Keratinocyte (primary cell): Measurements from ENCODE around the gene BICDL2. TPM values are rescaled to one million over a fixed set of nuclear protein-coding genes. Genes with fewer than 3 reads are reported as not detected.

ENCODE experiments used
- DNase-seq: peaks from one replicate; pipeline ENCODE4 v3.0.0-alpha.2; 2011; ENCODE audit warnings: low read depth, missing footprints, low spot score
- FAIRE-seq: peaks from 2 replicates; lab custom pipeline; 2011; peaks lifted over from hg19 to GRCh38; lab: Jason Lieb, UNC
- H2AFZ ChIP-seq: 2 replicates; pipeline ENCODE4 v1.6.0; 2012; ENCODE audit warnings: low read length, control low read depth, inconsistent platforms; ENCODE audit not compliant: control insufficient read depth
- H3K27ac ChIP-seq: 2 replicates; pipeline ENCODE4 v1.5.1; 2011; ENCODE audit warnings: low read length; ENCODE audit not compliant: control insufficient read depth, insufficient read depth
- H3K27me3 ChIP-seq: 3 replicates; pipeline ENCODE4 v1.6.0; 2011; ENCODE audit warnings: low read length; ENCODE audit not compliant: control insufficient read depth, insufficient read depth; ENCODE audit errors: extremely low read depth
- H3K36me3 ChIP-seq, 2 experiments: 2 replicates in 1 of 2; 3 replicates in 1 of 2; pipeline ENCODE4 v1.5.1; 2011; ENCODE audit warnings: low read length in 2 of 2, mild to moderate bottlenecking in 1 of 2; ENCODE audit not compliant: control insufficient read depth in 2 of 2, insufficient read depth in 2 of 2; ENCODE audit errors: extremely low read depth in 1 of 2
- H3K4me1 ChIP-seq: 3 replicates; pipeline ENCODE4 v1.5.1; 2011; ENCODE audit warnings: low read length; ENCODE audit not compliant: control insufficient read depth, insufficient read depth; ENCODE audit errors: extremely low read depth
- H3K4me2 ChIP-seq: 3 replicates; pipeline ENCODE4 v1.6.0; 2011; ENCODE audit warnings: low read depth, low read length; ENCODE audit not compliant: control insufficient read depth, insufficient read depth; ENCODE audit errors: extremely low read depth
- H3K4me3 ChIP-seq, 3 experiments: fragments of 200-600 bp in 1 of 3; sonication (generic) in 1 of 3; 2 replicates in 2 of 3; 3 replicates in 1 of 3; pipeline ENCODE4 v1.5.1; 2011 to 2016; ENCODE audit warnings: low read length in 3 of 3, mild to moderate bottlenecking in 3 of 3, control low read depth in 2 of 3, inconsistent platforms in 1 of 3, low read depth in 1 of 3, mixed read lengths in 1 of 3, mixed run types in 1 of 3, moderate library complexity in 1 of 3; ENCODE audit not compliant: control insufficient read depth in 2 of 3, insufficient read depth in 2 of 3; ENCODE audit errors: extremely low read depth in 1 of 3
- H3K79me2 ChIP-seq: 2 replicates; pipeline ENCODE4 v1.6.0; 2012; ENCODE audit warnings: low read length; ENCODE audit not compliant: control insufficient read depth, insufficient read depth
- H3K9ac ChIP-seq: 3 replicates; pipeline ENCODE4 v1.6.0; 2011; ENCODE audit warnings: low read length; ENCODE audit not compliant: control insufficient read depth, insufficient read depth; ENCODE audit errors: extremely low read depth
- H3K9me1 ChIP-seq: 3 replicates; pipeline ENCODE4 v1.6.0; 2011; ENCODE audit warnings: low read length; ENCODE audit not compliant: control insufficient read depth, insufficient read depth; ENCODE audit errors: extremely low read depth
- H3K9me3 ChIP-seq: 2 replicates; pipeline ENCODE4 v1.5.1; 2012; ENCODE audit warnings: low read depth, low read length; ENCODE audit not compliant: control insufficient read depth
- H4K20me1 ChIP-seq: 3 replicates; pipeline ENCODE4 v1.6.0; 2011; ENCODE audit warnings: low read length; ENCODE audit not compliant: control insufficient read depth, insufficient read depth; ENCODE audit errors: extremely low read depth
- EZH2 ChIP-seq: IDR thresholded peaks from one replicate; pipeline ENCODE4 v1.6.1; 2012; ENCODE audit warnings: inconsistent platforms, mild to moderate bottlenecking, low read length, moderate library complexity
- dilution Hi-C: fragments of 300-500 bp; cut with MboI; formaldehyde crosslinking; loops from one replicate; pipeline ENCODE4 v1.7.0; 2020; ENCODE audit warnings: low sequenced_read_pairs; ENCODE audit not compliant: extremely low pct_ligation_motif_present
- polyA plus RNA-seq, 5 experiments: library from polyadenylated mRNA; depleted of rRNA in 3 of 5; stranded (reverse) in 3 of 5; stranded (forward) in 1 of 5; unstranded in 1 of 5; fragments of >200 nt; gene quantifications; 1 replicate in 1 of 5; 2 replicates in 3 of 5; 3 replicates in 1 of 5; pipeline versions ENCODE4 v1.2.1 to v1.2.3, GENCODE V29; 2011 to 2012; ENCODE audit warnings: missing spikeins in 2 of 5, low read depth in 1 of 5, low replicate concordance in 1 of 5
- TF ChIP-seq, protein P1 (sequence below), 3 experiments: IDR thresholded peaks in 1 of 3; conservative IDR thresholded peaks in 1 of 3; optimal IDR thresholded peaks in 1 of 3; 2 replicates in 2 of 3; 3 replicates in 1 of 3; pipeline versions ENCODE3 to v1.5.1; 2011; ENCODE audit warnings: low read length in 3 of 3, mild to moderate bottlenecking in 3 of 3, moderate library complexity in 2 of 3, control low read depth in 1 of 3, inconsistent platforms in 1 of 3; ENCODE audit not compliant: insufficient read depth in 2 of 3; ENCODE audit errors: extremely low read depth in 1 of 3

Gene BICDL2
- polyA plus RNA-seq, 1 donor (not counting 4 experiments of a cell fraction or from before 2014, with no cell fraction given): 1.3 TPM

DNA sequence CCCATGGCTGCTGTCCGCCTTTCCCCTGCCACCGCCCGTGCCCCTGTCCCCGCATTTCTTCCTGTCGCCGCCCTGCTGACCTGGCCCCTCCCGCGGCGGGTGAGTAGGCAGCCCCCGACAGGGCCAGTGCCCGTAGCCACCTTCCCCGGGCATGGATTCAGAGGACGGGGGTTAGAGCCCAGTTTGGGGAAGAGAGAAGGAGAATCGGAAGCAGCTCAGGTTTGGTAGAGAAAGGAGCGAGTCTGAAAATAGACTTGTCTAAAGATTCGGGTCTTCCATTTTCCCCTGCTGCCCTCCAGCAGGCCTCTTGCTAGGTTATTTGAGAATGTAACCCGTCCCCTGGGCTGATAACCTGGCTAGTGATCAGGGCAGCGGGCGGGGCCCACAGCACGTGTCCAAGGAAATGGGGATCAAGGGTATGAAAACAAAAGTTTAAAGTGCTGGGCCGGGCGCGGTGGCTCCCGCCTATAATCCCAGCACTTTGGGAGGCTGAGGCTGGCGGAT is 31.9 kb downstream of the BICDL2 start:
- H3K9me1 ChIP-seq: no peaks in the 10 kb centered on the region
- dilution Hi-C loops: no loop called here
- DNase-seq (no peak), FAIRE-seq (no peak)
- no peak overlapping the region for H2AFZ ChIP-seq
- no peak overlapping the region for H3K27ac ChIP-seq
- TF ChIP-seq EZH2: no peak
- TF ChIP-seq, protein P1, sequence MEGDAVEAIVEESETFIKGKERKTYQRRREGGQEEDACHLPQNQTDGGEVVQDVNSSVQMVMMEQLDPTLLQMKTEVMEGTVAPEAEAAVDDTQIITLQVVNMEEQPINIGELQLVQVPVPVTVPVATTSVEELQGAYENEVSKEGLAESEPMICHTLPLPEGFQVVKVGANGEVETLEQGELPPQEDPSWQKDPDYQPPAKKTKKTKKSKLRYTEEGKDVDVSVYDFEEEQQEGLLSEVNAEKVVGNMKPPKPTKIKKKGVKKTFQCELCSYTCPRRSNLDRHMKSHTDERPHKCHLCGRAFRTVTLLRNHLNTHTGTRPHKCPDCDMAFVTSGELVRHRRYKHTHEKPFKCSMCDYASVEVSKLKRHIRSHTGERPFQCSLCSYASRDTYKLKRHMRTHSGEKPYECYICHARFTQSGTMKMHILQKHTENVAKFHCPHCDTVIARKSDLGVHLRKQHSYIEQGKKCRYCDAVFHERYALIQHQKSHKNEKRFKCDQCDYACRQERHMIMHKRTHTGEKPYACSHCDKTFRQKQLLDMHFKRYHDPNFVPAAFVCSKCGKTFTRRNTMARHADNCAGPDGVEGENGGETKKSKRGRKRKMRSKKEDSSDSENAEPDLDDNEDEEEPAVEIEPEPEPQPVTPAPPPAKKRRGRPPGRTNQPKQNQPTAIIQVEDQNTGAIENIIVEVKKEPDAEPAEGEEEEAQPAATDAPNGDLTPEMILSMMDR (optimal IDR thresholded peaks at IDR 0.05 in 1 of 3, IDR thresholded peaks at IDR 0.05 in 1 of 3, conservative IDR thresholded peaks at IDR 0.05 in 1 of 3; ENCODE audit: extremely low read depth in 1 of 3, insufficient read depth in 2 of 3, low read length in 3 of 3): no peak
- H3K79me2 ChIP-seq: no peaks in the 10 kb centered on the region
- peak overlapping the region; percentile 4 for H3K4me2 ChIP-seq
- peaks cover 3% of the 10 kb centered on the region for H3K4me1 ChIP-seq
- no peaks in the 10 kb centered on the region for H4K20me1 ChIP-seq
- no peak overlapping the region for H3K9ac ChIP-seq
- no peaks in the 10 kb centered on the region for H3K27me3 ChIP-seq
- no peaks in the 10 kb centered on the region for H3K9me3 ChIP-seq
- no peaks in the 10 kb centered on the region for H3K36me3 ChIP-seq
- H3K4me3 ChIP-seq: peak overlapping the region in 2 of 3 experiments; percentile 12 to 14

DNA sequence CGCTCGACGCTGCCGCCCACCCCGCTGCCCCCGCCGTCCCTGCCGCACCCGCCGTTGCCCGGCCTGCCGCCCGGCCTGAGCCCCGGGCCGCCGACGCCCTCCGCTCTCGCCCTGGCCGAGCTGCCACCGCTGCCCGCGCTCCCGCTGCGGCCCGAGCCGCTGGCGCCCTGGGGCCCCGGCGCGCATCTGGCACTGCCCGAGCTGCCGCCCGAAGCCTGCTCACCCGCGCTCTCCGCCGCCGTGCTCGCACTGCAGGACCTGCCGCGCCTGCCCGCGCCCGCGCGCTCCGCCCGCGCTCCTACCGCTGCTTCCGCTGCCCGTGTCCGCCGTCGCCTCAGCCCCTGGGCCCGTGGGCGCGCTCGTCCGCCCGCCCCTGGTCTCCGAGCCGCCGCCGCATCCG is 32.4 kb downstream of the BICDL2 start:
- dilution Hi-C loops: no loop called here
- Histone ChIP-seq H3K27ac (no peak overlapping the region), H3K9me3 (no peaks in the 10 kb centered on the region), H3K4me3 (no peak overlapping the region), H3K79me2 (no peaks in the 10 kb centered on the region), H3K9me1 (no peaks in the 10 kb centered on the region), H4K20me1 (no peaks in the 10 kb centered on the region), H3K27me3 (no peaks in the 10 kb centered on the region), H3K4me2 (peak overlapping the region; percentile 22), H3K36me3 (no peaks in the 10 kb centered on the region), H3K9ac (no peak overlapping the region), H2AFZ (no peak overlapping the region), H3K4me1 (no peaks in the 10 kb centered on the region)
- FAIRE-seq (no peak), DNase-seq (no peak)
- no peak for TF ChIP-seq EZH2
- TF ChIP-seq, protein P1 (optimal IDR thresholded peaks at IDR 0.05 in 1 of 3, IDR thresholded peaks at IDR 0.05 in 1 of 3, conservative IDR thresholded peaks at IDR 0.05 in 1 of 3; ENCODE audit: extremely low read depth in 1 of 3, insufficient read depth in 2 of 3, low read length in 3 of 3): no peak
